OCI-LY3 (cell line): ENCODE measurements around the gene CLIP2.

Experiments
- H2AFZ ChIP-seq: fragments of 200-600, 300-600 bp; shearing (Covaris generic); 2 replicates; pipeline ENCODE4 v1.6.0; 2014; ENCODE audit warnings: antibody characterized with exemption, low read depth, low read length
- H3K27ac ChIP-seq: fragments of 200-600, 300-600 bp; sonication (generic); 2 replicates; pipeline ENCODE4 v1.5.1; 2014; ENCODE audit warnings: mild to moderate bottlenecking, low read length, moderate library complexity, mixed read lengths
- H3K27me3 ChIP-seq: fragments of 200-600, 300-600 bp; sonication (generic); 2 replicates; pipeline ENCODE4 v1.6.1; 2014; ENCODE audit warnings: low read depth, low read length, mixed read lengths
- H3K36me3 ChIP-seq: fragments of 200-600, 300-600 bp; sonication (generic); replicated peaks from 2 replicates; pipeline ENCODE3; 2014; ENCODE audit warnings: low read depth, low read length, mixed read lengths
- H3K4me1 ChIP-seq: fragments of 300-600, 200-600 bp; sonication (generic); 2 replicates; pipeline ENCODE4 v1.6.1; 2014; ENCODE audit warnings: low read length, mixed read lengths
- H3K4me2 ChIP-seq: fragments of 200-600, 300-600 bp; sonication (generic); 2 replicates; pipeline ENCODE4 v1.6.1; 2014; ENCODE audit warnings: low read length, mixed read lengths
- H3K4me3 ChIP-seq: fragments of 300-600, 200-600 bp; sonication (generic); 2 replicates; pipeline ENCODE4 v1.5.1; 2014; ENCODE audit warnings: antibody characterized with exemption, mild to moderate bottlenecking, low read length, moderate library complexity
- H3K79me2 ChIP-seq: fragments of 300-600, 200-600 bp; shearing (Covaris generic); 2 replicates; pipeline ENCODE4 v1.6.1; 2014; ENCODE audit warnings: mild to moderate bottlenecking, low read length, mixed read lengths
- H3K9ac ChIP-seq: fragments of 300-600, 200-600 bp; shearing (Covaris generic); 2 replicates; pipeline ENCODE4 v1.6.0; 2014; ENCODE audit warnings: mild to moderate bottlenecking, low read length, moderate library complexity
- H3K9me3 ChIP-seq: fragments of 200-600, 300-600 bp; shearing (Covaris generic); 2 replicates; pipeline ENCODE4 v1.6.1; 2014; ENCODE audit warnings: low read length, mixed read lengths; ENCODE audit not compliant: insufficient read depth
- H4K20me1 ChIP-seq: fragments of 200-600, 300-600 bp; sonication (generic); 2 replicates; pipeline ENCODE4 v1.6.1; 2016; ENCODE audit warnings: low read length, mixed read lengths; ENCODE audit not compliant: insufficient read depth
- EZH2phosphoT487 ChIP-seq: fragments of 200-600 bp; shearing (Covaris generic); IDR thresholded peaks from 2 replicates; pipeline ENCODE4 v1.6.1; 2018; ENCODE audit warnings: antibody characterized with exemption, mixed run types, low read depth
- TF ChIP-seq, protein P1 (sequence below): fragments of 200-600, 300-600 bp; sonication (generic); IDR thresholded peaks from 2 replicates; pipeline ENCODE4 v1.5.1; 2014; ENCODE audit warnings: antibody characterized with exemption, low read length, low read depth

The CLIP2 gene

DNA sequence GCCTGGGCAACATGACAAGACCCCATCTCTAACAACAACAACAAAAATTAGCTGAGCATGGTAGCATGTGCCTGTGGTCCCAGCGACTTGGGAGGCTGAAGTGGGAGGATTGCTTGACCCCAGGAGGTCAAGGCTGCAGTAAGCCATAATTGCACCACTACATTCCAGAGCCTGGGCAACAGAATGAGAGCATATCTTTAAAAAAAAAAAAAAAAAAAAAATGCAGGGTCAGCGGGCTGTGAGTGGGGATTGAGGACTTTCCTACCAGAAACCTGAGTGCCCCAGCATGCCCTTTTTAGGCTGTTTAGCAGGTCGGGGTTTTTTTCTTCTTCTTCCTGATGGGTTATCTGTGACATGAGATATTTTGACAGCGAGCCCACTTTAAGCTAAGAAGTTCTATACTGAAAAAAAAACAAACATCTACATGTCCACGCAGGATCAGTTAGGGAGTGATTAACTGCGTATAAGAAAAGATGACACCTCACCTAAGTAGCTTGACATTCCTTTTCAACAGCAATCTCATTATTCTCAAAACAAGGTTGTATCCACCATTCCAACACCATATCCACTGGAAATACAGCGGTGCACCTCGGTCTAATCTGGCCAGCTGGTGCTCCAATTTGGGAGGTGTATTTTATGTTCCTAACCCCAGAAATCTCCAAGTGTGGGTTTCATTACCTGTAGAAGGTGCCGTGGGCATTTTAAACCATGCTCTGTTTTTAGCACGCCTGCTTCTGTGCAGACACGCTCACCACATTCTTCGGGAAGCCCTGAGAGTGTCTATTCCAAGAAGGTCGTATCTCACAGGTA lies 21.2 kb upstream of the CLIP2 start:
- peak overlapping the region; percentile 5; the same call in 1 of the 2 replicates for H3K4me3 ChIP-seq
- H3K4me1 ChIP-seq, result peaks cover 63% of the 10 kb centered on the region
- H2AFZ ChIP-seq, result no peak overlapping the region
- H3K27me3 ChIP-seq, result no peaks in the 10 kb centered on the region
- H3K27ac ChIP-seq, result peak overlapping the region; percentile 10; the same call in 1 of the 2 replicates
- H3K9me3 ChIP-seq, result no peaks in the 10 kb centered on the region
- H3K4me2 ChIP-seq, result peak overlapping the region; percentile 52
- H4K20me1 ChIP-seq, result no peaks in the 10 kb centered on the region
- no peaks in the 10 kb centered on the region for H3K36me3 ChIP-seq
- no peak overlapping the region; the same call in 1 of the 2 replicates for H3K9ac ChIP-seq
- H3K79me2 ChIP-seq, result no peaks in the 10 kb centered on the region
- no peak for TF ChIP-seq EZH2phosphoT487
- TF ChIP-seq, protein P1, sequence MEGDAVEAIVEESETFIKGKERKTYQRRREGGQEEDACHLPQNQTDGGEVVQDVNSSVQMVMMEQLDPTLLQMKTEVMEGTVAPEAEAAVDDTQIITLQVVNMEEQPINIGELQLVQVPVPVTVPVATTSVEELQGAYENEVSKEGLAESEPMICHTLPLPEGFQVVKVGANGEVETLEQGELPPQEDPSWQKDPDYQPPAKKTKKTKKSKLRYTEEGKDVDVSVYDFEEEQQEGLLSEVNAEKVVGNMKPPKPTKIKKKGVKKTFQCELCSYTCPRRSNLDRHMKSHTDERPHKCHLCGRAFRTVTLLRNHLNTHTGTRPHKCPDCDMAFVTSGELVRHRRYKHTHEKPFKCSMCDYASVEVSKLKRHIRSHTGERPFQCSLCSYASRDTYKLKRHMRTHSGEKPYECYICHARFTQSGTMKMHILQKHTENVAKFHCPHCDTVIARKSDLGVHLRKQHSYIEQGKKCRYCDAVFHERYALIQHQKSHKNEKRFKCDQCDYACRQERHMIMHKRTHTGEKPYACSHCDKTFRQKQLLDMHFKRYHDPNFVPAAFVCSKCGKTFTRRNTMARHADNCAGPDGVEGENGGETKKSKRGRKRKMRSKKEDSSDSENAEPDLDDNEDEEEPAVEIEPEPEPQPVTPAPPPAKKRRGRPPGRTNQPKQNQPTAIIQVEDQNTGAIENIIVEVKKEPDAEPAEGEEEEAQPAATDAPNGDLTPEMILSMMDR, result no peak

GRCh38 chr7:74269757-74270277 lies 19.4 kb upstream of the CLIP2 start:
- Histone ChIP-seq H3K4me1 (peaks cover 74% of the 10 kb centered on the region), H2AFZ (0 out of 2 replicates have a peak overlapping the region, but pooled peaks have one; percentile 77), H4K20me1 (no peaks in the 10 kb centered on the region), H3K27me3 (no peaks in the 10 kb centered on the region), H3K79me2 (no peaks in the 10 kb centered on the region), H3K27ac (no peak overlapping the region), H3K36me3 (no peaks in the 10 kb centered on the region), H3K9ac (peak overlapping the region; percentile 38; the same call in 1 of the 2 replicates), H3K9me3 (no peaks in the 10 kb centered on the region), H3K4me2 (peak overlapping the region; percentile 73), H3K4me3 (peak overlapping the region; percentile 84)
- TF ChIP-seq, protein P1, result no peak
- TF ChIP-seq EZH2phosphoT487, result no peak

DNA sequence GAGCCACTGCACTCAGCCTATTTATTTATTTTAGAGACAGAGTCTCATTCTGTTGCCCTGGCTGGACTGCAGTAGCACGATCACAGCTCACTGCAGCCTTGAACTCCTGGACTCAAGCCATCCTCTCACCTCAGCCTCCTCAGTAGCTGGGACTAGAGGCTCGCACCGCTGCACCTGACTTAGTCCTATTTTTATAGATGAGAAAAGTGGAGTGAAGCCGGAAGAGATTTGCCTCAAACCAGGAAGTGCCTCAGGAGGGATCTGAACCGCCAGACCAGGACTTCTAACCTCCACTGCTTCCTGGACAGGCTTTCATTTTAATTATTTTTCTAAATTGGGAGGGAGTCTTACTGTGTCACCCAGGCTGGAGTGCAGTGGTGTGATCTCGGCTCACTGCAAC lies 17.5 kb upstream of the CLIP2 start:
- Histone ChIP-seq H3K9me3 (no peaks in the 10 kb centered on the region), H2AFZ (0 out of 2 replicates have a peak overlapping the region, but pooled peaks have one; percentile 15), H3K27ac (peak overlapping the region; percentile 89), H3K4me2 (peak overlapping the region; percentile 79), H4K20me1 (no peaks in the 10 kb centered on the region), H3K4me1 (peaks cover 76% of the 10 kb centered on the region), H3K27me3 (no peaks in the 10 kb centered on the region), H3K79me2 (no peaks in the 10 kb centered on the region), H3K9ac (peak overlapping the region; percentile 60; the same call in 1 of the 2 replicates), H3K36me3 (no peaks in the 10 kb centered on the region), H3K4me3 (peak overlapping the region; percentile 51; the same call in 1 of the 2 replicates)
- TF ChIP-seq EZH2phosphoT487, result no peak
- TF ChIP-seq, protein P1, result no peak

DNA sequence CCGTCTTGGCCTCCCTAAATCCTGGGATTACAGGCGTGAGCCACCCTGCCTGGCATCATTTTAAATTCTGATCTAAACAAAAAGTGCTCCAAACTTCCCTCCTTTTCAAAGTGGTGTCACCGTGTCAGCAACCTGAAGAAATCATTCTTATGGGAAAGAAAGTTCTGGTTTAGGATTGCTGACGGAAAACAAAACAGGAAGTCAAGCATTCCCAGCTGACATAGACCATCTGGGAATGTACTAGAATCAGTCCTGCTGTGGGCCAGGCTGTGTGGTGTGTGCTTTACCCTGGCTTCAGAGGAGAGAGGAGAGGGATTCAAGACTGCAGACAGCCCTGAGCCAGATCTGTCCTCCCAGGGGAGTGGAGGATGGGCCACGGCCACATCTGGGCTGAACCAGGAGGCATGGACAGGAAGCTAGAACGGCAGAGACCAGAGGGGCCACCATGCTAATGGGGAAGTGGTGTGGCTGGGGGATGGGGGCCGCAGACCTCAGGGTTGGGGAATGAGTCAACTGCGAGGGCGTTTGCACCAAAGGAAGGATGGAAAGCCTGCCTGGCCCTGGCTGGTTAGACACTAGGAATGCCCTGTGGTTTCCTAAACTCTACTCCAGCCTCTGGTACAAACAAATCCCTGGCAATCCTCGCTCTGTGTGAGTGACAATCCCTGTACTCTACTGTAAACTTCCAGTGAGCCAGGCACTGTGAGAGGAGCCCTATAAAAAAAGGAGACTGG lies 16.7 kb upstream of the CLIP2 start:
- no peak for TF ChIP-seq EZH2phosphoT487
- TF ChIP-seq, protein P1, result no peak
- H3K79me2 ChIP-seq, result no peaks in the 10 kb centered on the region
- peak overlapping the region; percentile 79 for H3K4me2 ChIP-seq
- peak overlapping the region; percentile 51 for H3K4me3 ChIP-seq
- H3K9ac ChIP-seq, result peak overlapping the region; percentile 60; the same call in 1 of the 2 replicates
- peaks cover 74% of the 10 kb centered on the region for H3K4me1 ChIP-seq
- no peak overlapping the region; the same call in 1 of the 2 replicates for H2AFZ ChIP-seq
- H3K9me3 ChIP-seq, result no peaks in the 10 kb centered on the region
- no peaks in the 10 kb centered on the region for H3K27me3 ChIP-seq
- no peaks in the 10 kb centered on the region for H3K36me3 ChIP-seq
- no peaks in the 10 kb centered on the region for H4K20me1 ChIP-seq
- peak overlapping the region; percentile 89 for H3K27ac ChIP-seq
